Suprapubic skin (tissue), 4 donors: Measurements from ENCODE around the gene PUSL1. TPM values are rescaled to one million over a fixed set of nuclear protein-coding genes. Genes with fewer than 3 reads are reported as not detected.
"Not testable (repeated sequence)": the region's sequence is repeated elsewhere in the genome, so short reads cannot be mapped to it uniquely, and the experiment has no call there.

ENCODE experiments used
- DNase-seq, 2 donors: peaks; one replicate each; pipeline ENCODE4 v3.0.0-alpha.2; 2019; ENCODE audit warnings: low spot score in 2 of 2
- H3K27ac ChIP-seq: fragments of 200-600 bp; sonication (generic); one replicate; pipeline ENCODE4 v1.5.1; 2019
- H3K27me3 ChIP-seq: fragments of 200-600 bp; sonication (generic); one replicate; pipeline ENCODE4 v1.5.1; 2019
- H3K36me3 ChIP-seq: fragments of 200-600 bp; sonication (generic); one replicate; pipeline ENCODE4 v1.5.1; 2019
- H3K4me1 ChIP-seq: fragments of 200-600 bp; sonication (generic); one replicate; pipeline ENCODE4 v1.5.1; 2019
- H3K4me3 ChIP-seq: fragments of 200-600 bp; sonication (generic); one replicate; pipeline ENCODE4 v1.5.1; 2019; ENCODE audit warnings: mild to moderate bottlenecking
- H3K9me3 ChIP-seq: fragments of 200-600 bp; sonication (generic); one replicate; pipeline ENCODE4 v1.5.1; 2019
- CTCF ChIP-seq, 2 donors: fragments of 200-600 bp in 1 of 2; fragments of 450-650 bp in 1 of 2; sonication (generic) in 1 of 2; IDR thresholded peaks; one replicate each; pipeline ENCODE4 v1.5.1; 2016 to 2019; ENCODE audit warnings: antibody characterized with exemption in 2 of 2, mild to moderate bottlenecking in 1 of 2, moderate library complexity in 1 of 2
- EP300 ChIP-seq: sonication (generic); formaldehyde crosslinking; IDR thresholded peaks from one replicate; pipeline ENCODE4 v1.6.1; 2017; ENCODE audit warnings: antibody characterized with exemption
- POLR2A ChIP-seq, 2 donors: fragments of 450-650 bp; IDR thresholded peaks; one replicate each; pipeline ENCODE4 v1.6.1; 2017; ENCODE audit warnings: antibody characterized with exemption in 2 of 2, mild to moderate bottlenecking in 2 of 2, moderate library complexity in 2 of 2
- POLR2AphosphoS5 ChIP-seq, 3 donors: sonication (generic); formaldehyde crosslinking; IDR thresholded peaks; one replicate each; pipeline ENCODE4 v1.6.1; 2017; ENCODE audit warnings: antibody characterized with exemption in 3 of 3
- WGBS: methylation state at CpG from one replicate; pipeline ENCODE4 v1.1.5; 2018; 5-methylcytosine and 5-hydroxymethylcytosine counted together
- total RNA-seq, 4 donors: library from RNA; depleted of rRNA; stranded (reverse); fragments of >200 nt; gene quantifications; one replicate each; pipeline ENCODE4 v1.1.0, GENCODE V29; 2016

Gene PUSL1
- total RNA-seq, 4 donors from 2014 or later = 16.9 to 56.4 (median 36.4) TPM

DNA sequence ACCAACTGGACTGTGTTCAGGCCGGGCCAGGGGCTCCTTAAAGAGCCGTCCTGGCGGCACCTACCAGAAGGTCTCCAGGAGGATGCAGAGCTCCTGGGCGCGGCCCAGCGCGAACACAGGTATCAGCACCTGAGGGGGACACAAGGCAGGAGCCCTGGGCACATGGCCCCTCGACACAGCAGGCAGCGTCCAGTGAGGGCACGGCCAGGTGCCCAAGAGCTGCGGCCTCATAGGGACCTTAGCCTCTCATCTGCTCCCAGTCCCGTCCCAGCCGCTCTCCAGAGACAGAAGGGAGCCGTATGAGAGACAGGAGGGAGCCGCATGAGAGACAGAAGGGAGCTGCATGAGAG, 5.8 kb downstream of the PUSL1 start:
- Histone ChIP-seq H3K27ac (no peak overlapping the region), H3K4me3 (no peak overlapping the region), H3K9me3 (no peaks in the 10 kb centered on the region), H3K36me3 (peaks cover 56% of the 10 kb centered on the region), H3K4me1 (peaks cover 44% of the 10 kb centered on the region), H3K27me3 (no peaks in the 10 kb centered on the region)
- TF ChIP-seq POLR2AphosphoS5 (IDR thresholded peaks at IDR 0.05) (no peak), EP300 (no peak), CTCF (IDR thresholded peaks at IDR 0.05) (no peak), POLR2A (IDR thresholded peaks at IDR 0.05) (no peak)
- DNase-seq = no peak
- 79% methylated on average over 4 of the region's 15 CpGs for WGBS

GRCh38 chr1:1314678-1315335, 6.4 kb downstream of the PUSL1 start:
- H3K36me3 ChIP-seq = peaks cover 56% of the 10 kb centered on the region

DNA sequence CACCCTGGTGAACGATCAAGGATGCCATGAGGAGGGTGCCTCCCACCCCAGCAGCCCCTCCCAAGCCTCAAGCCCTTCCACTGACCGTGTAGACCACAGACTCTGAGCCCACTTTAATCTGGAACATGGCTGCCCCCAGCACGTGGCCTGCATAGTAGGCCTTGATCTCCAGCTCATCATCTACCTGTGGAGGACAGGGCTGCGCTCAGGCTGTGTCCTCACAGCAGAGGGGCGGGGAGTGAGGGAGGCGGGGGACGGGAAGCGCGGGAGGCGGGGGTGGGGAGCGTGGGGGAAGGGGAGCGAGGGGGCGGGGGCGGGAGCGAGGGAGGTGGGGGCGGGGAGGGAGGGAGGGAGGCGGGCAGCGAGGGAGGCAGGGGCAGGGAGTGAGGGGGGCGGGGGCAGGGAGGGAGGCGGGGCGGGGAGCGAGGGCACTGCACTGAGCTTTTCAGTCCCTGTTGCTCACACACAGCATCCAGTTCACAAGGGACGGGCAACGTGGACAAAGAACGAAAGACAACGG, 7.1 kb downstream of the PUSL1 start:
- DNase-seq = no peak
- WGBS = 53% methylated on average over 10 of the region's 26 CpGs
- Histone ChIP-seq H3K4me1 (peaks cover 34% of the 10 kb centered on the region), H3K27me3 (no peaks in the 10 kb centered on the region), H3K27ac (no peak overlapping the region), H3K4me3 (no peak overlapping the region), H3K9me3 (no peaks in the 10 kb centered on the region), H3K36me3 (peaks cover 63% of the 10 kb centered on the region)
- no peak for TF ChIP-seq POLR2AphosphoS5 (IDR thresholded peaks at IDR 0.05)
- TF ChIP-seq EP300 = no peak
- TF ChIP-seq CTCF (IDR thresholded peaks at IDR 0.05) = no peak
- TF ChIP-seq POLR2A (IDR thresholded peaks at IDR 0.05) = no peak

More at GRCh38 chr1:1314678-1315335, 6.4 kb downstream of the PUSL1 start:
- Histone ChIP-seq H3K4me1 (peaks cover 38% of the 10 kb centered on the region), H3K9me3 (no peaks in the 10 kb centered on the region), H3K27ac (no peak overlapping the region), H3K4me3 (no peak overlapping the region), H3K27me3 (no peaks in the 10 kb centered on the region)
- WGBS = 91% methylated on average over 21 of the region's 23 CpGs
- TF ChIP-seq POLR2A (IDR thresholded peaks at IDR 0.05) = no peak
- TF ChIP-seq EP300 = no peak
- no peak for TF ChIP-seq CTCF (IDR thresholded peaks at IDR 0.05)
- TF ChIP-seq POLR2AphosphoS5 (IDR thresholded peaks at IDR 0.05) = no peak
- DNase-seq = no peak

DNA sequence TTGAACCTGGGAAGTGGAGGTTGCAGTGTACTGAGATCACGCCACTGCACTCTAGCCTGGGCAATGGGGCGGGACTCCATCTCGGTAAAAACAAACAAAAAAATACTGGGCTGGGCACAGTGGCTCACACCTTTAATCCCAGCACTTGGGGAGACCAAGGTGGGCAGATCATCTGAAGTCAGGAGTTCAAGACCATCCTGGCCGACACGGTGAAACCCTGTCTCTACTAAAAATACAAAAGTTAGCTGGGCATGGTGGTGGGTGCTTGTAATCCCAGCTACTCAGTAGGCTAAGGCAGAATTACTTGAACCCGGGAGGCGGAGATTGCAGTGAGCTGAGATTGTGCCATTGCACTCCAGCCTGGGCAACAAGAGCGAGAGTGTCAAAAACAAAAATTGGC, 7.8 kb downstream of the PUSL1 start:
- not testable (repeated sequence) for H3K9me3 ChIP-seq, DNase-seq, H3K27ac ChIP-seq, H3K27me3 ChIP-seq, H3K4me3 ChIP-seq
- peaks cover 62% of the 10 kb centered on the region for H3K36me3 ChIP-seq
- peaks cover 34% of the 10 kb centered on the region for H3K4me1 ChIP-seq
- WGBS = 91% methylated on average over 8 of the region's 8 CpGs

DNA sequence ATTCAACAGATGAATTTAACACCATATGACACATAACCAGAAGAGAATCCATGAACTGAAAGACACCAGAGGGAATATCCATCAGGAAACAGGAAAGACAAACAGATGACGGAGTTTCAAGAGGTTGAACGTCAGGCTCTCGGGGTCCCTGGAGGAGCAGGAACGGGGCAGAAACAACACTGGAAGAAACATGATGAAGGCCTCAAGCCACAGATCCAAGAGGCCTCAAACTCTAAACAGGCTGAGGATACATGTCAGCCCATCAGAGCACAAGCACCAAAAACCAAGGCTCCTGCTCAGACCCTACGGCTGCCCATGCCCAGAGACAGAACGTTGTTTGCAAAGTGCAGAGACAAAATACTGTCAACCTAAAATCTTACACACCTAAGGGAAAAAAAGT, 9.0 kb downstream of the PUSL1 start:
- TF ChIP-seq EP300 (no peak), POLR2A (IDR thresholded peaks at IDR 0.05) (no peak), POLR2AphosphoS5 (IDR thresholded peaks at IDR 0.05) (no peak), CTCF (IDR thresholded peaks at IDR 0.05) (no peak)
- no peaks in the 10 kb centered on the region for H3K27me3 ChIP-seq
- peaks cover 42% of the 10 kb centered on the region for H3K4me1 ChIP-seq
- H3K4me3 ChIP-seq = no peak overlapping the region
- 81% methylated on average over 6 of the region's 6 CpGs for WGBS
- peak overlapping the region; percentile 50 for H3K27ac ChIP-seq
- peaks cover 53% of the 10 kb centered on the region for H3K36me3 ChIP-seq
- H3K9me3 ChIP-seq = no peaks in the 10 kb centered on the region
- DNase-seq = no peak
